Germinal center (tissue), 1 donor: ENCODE measurements around the gene AKIRIN2.

ENCODE experiments used
- DNase-seq: peaks from one replicate; pipeline ENCODE4 v3.0.0; 2012; ENCODE audit warnings: mixed read lengths, low spot score

Gene AKIRIN2

GRCh38 chr6:87655824-87656223 is 46.2 kb downstream of the AKIRIN2 start:
- DNase-seq = no peak

GRCh38 chr6:87654875-87655454 is 47.1 kb downstream of the AKIRIN2 start:
- DNase-seq = no peak

- DNase-seq = no peak
Measured at GRCh38 chr6:87654122-87654521, 47.9 kb downstream of the AKIRIN2 start.

GRCh38 chr6:87653074-87653962 is 48.7 kb downstream of the AKIRIN2 start:
- no peak for DNase-seq

GRCh38 chr6:87645080-87645479 is 57.0 kb downstream of the AKIRIN2 start:
- DNase-seq = no peak

GRCh38 chr6:87641065-87641692 is 60.9 kb downstream of the AKIRIN2 start:
- DNase-seq = no peak

- DNase-seq = no peak
Measured at GRCh38 chr6:87639373-87639772, 62.7 kb downstream of the AKIRIN2 start.

GRCh38 chr6:87637106-87637505 is 64.9 kb downstream of the AKIRIN2 start:
- no peak for DNase-seq

GRCh38 chr6:87636315-87636714 is 65.7 kb downstream of the AKIRIN2 start:
- no peak for DNase-seq

- no peak for DNase-seq
Measured at GRCh38 chr6:87633851-87634250, 68.2 kb downstream of the AKIRIN2 start.

GRCh38 chr6:87630746-87631145 is 71.3 kb downstream of the AKIRIN2 start:
- no peak for DNase-seq

- no peak for DNase-seq
Measured at GRCh38 chr6:87628881-87629280, 73.2 kb downstream of the AKIRIN2 start.

- no peak for DNase-seq
Measured at GRCh38 chr6:87628424-87628823, 73.6 kb downstream of the AKIRIN2 start.
